ENCODE results near the gene HELZ. TPM values are rescaled to one million over a fixed set of nuclear protein-coding genes. Genes with fewer than 3 reads are reported as not detected.

HELZ gene
- total and polyA plus RNA-seq, 4 donors: 3.8 to 69.2 (median 25.7) TPM

DNA sequence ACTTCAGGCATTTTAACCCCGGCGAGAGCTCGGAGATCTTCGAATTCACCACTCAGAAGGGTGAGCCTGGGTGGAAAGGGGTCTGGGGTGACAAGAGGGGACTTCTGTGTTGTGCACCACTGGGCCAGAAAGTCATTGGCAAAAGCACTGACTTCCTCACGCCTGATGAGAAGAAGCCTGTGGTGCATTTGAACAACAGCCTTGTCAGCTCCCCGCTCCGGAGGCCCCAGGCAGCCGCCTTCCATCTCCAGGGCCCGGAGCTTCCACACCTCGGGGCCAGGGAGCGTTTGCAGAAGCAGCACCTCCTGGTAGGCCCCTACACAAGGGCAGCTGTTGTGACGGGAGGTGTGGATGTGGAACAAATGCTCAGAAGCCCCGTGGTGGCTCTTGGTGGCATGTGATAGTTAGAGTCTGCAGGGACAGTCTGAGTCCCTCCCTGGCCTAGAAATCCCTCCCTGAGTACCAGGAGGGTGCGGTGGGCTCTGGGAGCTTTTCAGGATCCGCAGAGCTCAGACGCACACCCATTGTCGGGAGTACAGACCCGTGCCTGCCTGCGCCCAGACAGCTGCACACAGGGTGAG lies 190.9 kb downstream of the HELZ start:
- Histone ChIP-seq H3K27me3 (ENCODE audit: control insufficient read depth in 4 of 4, insufficient read depth in 4 of 4, low read length in 3 of 4) (no peaks in the 10 kb centered on the region), H3K9me3 (ENCODE audit: control insufficient read depth in 4 of 4, low read length in 3 of 4) (peaks cover 0 to 6% (median 2%) of the 10 kb centered on the region in 4 donors), H3K4me1 (ENCODE audit: control insufficient read depth in 4 of 4, insufficient read depth in 4 of 4, low read length in 3 of 4) (no peaks in the 10 kb centered on the region), H3K27ac (ENCODE audit: low read depth in 1 of 2, low read length in 2 of 2) (no peak overlapping the region), H3K4me3 (ENCODE audit: low read depth in 1 of 3, low read length in 3 of 3) (no peak overlapping the region), H3K36me3 (ENCODE audit: control insufficient read depth in 4 of 4, insufficient read depth in 3 of 4, low read depth in 1 of 4, low read length in 3 of 4) (no peaks in the 10 kb centered on the region), H3K9ac (ENCODE audit: low read depth in 1 of 2, low read length in 2 of 2) (no peak overlapping the region)
- 92% methylated on average over 19 of the region's 19 CpGs for WGBS
- TF ChIP-seq, protein P1, sequence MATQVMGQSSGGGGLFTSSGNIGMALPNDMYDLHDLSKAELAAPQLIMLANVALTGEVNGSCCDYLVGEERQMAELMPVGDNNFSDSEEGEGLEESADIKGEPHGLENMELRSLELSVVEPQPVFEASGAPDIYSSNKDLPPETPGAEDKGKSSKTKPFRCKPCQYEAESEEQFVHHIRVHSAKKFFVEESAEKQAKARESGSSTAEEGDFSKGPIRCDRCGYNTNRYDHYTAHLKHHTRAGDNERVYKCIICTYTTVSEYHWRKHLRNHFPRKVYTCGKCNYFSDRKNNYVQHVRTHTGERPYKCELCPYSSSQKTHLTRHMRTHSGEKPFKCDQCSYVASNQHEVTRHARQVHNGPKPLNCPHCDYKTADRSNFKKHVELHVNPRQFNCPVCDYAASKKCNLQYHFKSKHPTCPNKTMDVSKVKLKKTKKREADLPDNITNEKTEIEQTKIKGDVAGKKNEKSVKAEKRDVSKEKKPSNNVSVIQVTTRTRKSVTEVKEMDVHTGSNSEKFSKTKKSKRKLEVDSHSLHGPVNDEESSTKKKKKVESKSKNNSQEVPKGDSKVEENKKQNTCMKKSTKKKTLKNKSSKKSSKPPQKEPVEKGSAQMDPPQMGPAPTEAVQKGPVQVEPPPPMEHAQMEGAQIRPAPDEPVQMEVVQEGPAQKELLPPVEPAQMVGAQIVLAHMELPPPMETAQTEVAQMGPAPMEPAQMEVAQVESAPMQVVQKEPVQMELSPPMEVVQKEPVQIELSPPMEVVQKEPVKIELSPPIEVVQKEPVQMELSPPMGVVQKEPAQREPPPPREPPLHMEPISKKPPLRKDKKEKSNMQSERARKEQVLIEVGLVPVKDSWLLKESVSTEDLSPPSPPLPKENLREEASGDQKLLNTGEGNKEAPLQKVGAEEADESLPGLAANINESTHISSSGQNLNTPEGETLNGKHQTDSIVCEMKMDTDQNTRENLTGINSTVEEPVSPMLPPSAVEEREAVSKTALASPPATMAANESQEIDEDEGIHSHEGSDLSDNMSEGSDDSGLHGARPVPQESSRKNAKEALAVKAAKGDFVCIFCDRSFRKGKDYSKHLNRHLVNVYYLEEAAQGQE (IDR thresholded peaks at IDR 0.05): no peak
- TF ChIP-seq, protein P2, sequence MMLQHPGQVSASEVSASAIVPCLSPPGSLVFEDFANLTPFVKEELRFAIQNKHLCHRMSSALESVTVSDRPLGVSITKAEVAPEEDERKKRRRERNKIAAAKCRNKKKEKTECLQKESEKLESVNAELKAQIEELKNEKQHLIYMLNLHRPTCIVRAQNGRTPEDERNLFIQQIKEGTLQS (IDR thresholded peaks at IDR 0.05): no peak
- TF ChIP-seq RAD21 (IDR thresholded peaks at IDR 0.05) (no peak), NR2F2 (IDR thresholded peaks at IDR 0.05) (no peak), FOXA2 (IDR thresholded peaks at IDR 0.05) (no peak), YY1 (IDR thresholded peaks at IDR 0.05) (no peak), HNF4A (conservative IDR thresholded peaks at IDR 0.05) (no peak), HNF4G (IDR thresholded peaks at IDR 0.05) (no peak), EGR1 (IDR thresholded peaks at IDR 0.05; ENCODE audit: low read depth in 2 of 2) (no peak), RXRA (IDR thresholded peaks at IDR 0.05) (no peak), FOXA1 (IDR thresholded peaks at IDR 0.05) (no peak), TAF1 (conservative IDR thresholded peaks at IDR 0.05) (no peak), SP1 (IDR thresholded peaks at IDR 0.05) (no peak)
- TF ChIP-seq, protein P3, sequence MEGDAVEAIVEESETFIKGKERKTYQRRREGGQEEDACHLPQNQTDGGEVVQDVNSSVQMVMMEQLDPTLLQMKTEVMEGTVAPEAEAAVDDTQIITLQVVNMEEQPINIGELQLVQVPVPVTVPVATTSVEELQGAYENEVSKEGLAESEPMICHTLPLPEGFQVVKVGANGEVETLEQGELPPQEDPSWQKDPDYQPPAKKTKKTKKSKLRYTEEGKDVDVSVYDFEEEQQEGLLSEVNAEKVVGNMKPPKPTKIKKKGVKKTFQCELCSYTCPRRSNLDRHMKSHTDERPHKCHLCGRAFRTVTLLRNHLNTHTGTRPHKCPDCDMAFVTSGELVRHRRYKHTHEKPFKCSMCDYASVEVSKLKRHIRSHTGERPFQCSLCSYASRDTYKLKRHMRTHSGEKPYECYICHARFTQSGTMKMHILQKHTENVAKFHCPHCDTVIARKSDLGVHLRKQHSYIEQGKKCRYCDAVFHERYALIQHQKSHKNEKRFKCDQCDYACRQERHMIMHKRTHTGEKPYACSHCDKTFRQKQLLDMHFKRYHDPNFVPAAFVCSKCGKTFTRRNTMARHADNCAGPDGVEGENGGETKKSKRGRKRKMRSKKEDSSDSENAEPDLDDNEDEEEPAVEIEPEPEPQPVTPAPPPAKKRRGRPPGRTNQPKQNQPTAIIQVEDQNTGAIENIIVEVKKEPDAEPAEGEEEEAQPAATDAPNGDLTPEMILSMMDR (IDR thresholded peaks at IDR 0.05; ENCODE audit: low read depth, low read length, missing input control): no peak
- TF ChIP-seq, protein P4, sequence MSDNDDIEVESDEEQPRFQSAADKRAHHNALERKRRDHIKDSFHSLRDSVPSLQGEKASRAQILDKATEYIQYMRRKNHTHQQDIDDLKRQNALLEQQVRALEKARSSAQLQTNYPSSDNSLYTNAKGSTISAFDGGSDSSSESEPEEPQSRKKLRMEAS (IDR thresholded peaks at IDR 0.05): no peak
- no peak for DNase-seq (ENCODE audit: low spot score)

DNA sequence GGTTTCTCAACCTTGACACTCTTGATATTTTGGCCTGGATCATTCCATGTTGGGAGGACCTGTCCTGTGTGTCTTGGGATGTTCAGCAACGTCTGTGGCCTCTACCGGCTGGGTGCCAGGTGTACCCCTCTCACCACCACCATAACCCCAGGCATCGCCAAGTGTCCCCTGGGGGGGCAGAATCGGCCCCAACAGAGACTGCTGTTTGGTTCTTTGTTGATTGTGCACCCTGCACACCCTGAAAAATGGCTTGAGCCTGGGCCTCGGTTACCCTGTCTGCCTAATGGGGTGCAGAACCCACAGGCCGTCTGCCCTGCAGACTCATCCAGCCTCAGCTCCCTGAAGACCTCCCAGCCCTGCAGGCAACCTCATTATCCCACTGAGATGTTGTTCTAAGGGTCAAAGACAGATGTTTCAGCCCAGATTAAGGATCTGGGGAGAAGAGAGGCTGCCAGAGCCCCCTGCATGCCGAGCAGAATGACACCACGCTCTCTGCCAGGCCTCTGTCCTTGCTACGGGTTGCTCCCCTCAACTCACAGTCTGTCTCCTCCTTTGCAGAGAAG lies 191.5 kb downstream of the HELZ start:
- Histone ChIP-seq H3K27me3 (ENCODE audit: control insufficient read depth in 4 of 4, insufficient read depth in 4 of 4, low read length in 3 of 4) (no peaks in the 10 kb centered on the region), H3K9me3 (ENCODE audit: control insufficient read depth in 4 of 4, low read length in 3 of 4) (peaks cover 0 to 9% (median 3%) of the 10 kb centered on the region in 4 donors), H3K27ac (ENCODE audit: low read depth in 1 of 2, low read length in 2 of 2) (no peak overlapping the region), H3K9ac (ENCODE audit: low read depth in 1 of 2, low read length in 2 of 2) (no peak overlapping the region), H3K4me3 (ENCODE audit: low read depth in 1 of 3, low read length in 3 of 3) (no peak overlapping the region), H3K4me1 (ENCODE audit: control insufficient read depth in 4 of 4, insufficient read depth in 4 of 4, low read length in 3 of 4) (no peaks in the 10 kb centered on the region), H3K36me3 (ENCODE audit: control insufficient read depth in 4 of 4, insufficient read depth in 3 of 4, low read depth in 1 of 4, low read length in 3 of 4) (no peaks in the 10 kb centered on the region)
- TF ChIP-seq HNF4A (conservative IDR thresholded peaks at IDR 0.05) (no peak), HNF4G (IDR thresholded peaks at IDR 0.05) (no peak)
- TF ChIP-seq, protein P1 (IDR thresholded peaks at IDR 0.05): no peak
- TF ChIP-seq, protein P2 (IDR thresholded peaks at IDR 0.05): no peak
- no peak for DNase-seq (ENCODE audit: low spot score)
- WGBS: 90% methylated on average over 9 of the region's 9 CpGs
